Measurements from ENCODE around the gene OTUB2.

Gene OTUB2

DNA sequence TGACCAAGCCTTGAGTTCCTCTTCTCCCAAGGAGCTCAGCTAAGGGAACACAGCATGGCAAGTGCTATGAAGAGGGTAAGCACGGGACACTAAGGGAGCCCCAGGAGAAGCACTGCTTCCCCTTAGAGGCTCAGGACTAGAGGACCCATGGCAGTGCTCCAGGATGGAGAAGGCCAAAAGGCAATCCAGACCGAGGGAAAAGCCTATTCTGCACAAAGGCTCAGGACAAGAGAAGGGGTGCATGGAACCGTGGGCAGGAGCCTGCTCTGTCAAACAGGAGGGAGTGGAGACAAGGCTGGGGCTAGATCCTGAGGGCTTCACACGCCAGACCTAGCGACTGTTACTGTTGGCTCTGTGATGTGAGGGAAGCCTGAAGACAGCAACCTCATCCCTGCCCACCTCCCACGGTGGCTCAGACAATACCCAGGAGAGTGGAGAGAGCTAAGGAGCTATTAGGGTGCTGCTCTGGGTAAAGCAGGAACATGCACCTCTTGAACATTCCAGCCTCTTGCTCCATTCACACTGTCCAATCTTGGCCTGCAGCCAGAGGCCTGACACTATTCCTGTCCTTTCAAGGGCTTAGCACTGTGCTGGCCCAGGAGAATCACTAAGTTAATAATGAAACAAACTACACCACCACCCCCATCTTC lies 24.2 kb downstream of the OTUB2 start:
- Histone ChIP-seq H3K4me1 (ENCODE audit: low read length) (no peaks in the 10 kb centered on the region), H3K27me3 (ENCODE audit: low read depth, low read length) (no peaks in the 10 kb centered on the region), H3K4me3 (ENCODE audit: low read length) (no peak overlapping the region), H2AFZ (ENCODE audit: low read depth, low read length) (no peak overlapping the region), H4K20me1 (ENCODE audit: insufficient read depth, low read length) (0 out of 2 replicates have a peak, but pooled peaks cover 5% of the 10 kb centered on the region), H3K9ac (ENCODE audit: low read length) (no peak overlapping the region), H3K4me2 (ENCODE audit: low read length) (no peak overlapping the region), H3K36me3 (replicated peaks; ENCODE audit: low read depth, low read length) (peaks cover 85% of the 10 kb centered on the region), H3K79me2 (ENCODE audit: low read length) (no peaks in the 10 kb centered on the region), H3K27ac (ENCODE audit: low read length) (no peak overlapping the region), H3K9me3 (ENCODE audit: insufficient read depth, low read length) (no peaks in the 10 kb centered on the region)
- no peak for TF ChIP-seq EZH2phosphoT487 (IDR thresholded peaks at IDR 0.05; ENCODE audit: low read depth)
- TF ChIP-seq, protein P1, sequence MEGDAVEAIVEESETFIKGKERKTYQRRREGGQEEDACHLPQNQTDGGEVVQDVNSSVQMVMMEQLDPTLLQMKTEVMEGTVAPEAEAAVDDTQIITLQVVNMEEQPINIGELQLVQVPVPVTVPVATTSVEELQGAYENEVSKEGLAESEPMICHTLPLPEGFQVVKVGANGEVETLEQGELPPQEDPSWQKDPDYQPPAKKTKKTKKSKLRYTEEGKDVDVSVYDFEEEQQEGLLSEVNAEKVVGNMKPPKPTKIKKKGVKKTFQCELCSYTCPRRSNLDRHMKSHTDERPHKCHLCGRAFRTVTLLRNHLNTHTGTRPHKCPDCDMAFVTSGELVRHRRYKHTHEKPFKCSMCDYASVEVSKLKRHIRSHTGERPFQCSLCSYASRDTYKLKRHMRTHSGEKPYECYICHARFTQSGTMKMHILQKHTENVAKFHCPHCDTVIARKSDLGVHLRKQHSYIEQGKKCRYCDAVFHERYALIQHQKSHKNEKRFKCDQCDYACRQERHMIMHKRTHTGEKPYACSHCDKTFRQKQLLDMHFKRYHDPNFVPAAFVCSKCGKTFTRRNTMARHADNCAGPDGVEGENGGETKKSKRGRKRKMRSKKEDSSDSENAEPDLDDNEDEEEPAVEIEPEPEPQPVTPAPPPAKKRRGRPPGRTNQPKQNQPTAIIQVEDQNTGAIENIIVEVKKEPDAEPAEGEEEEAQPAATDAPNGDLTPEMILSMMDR (IDR thresholded peaks at IDR 0.05; ENCODE audit: low read depth, low read length): no peak

DNA sequence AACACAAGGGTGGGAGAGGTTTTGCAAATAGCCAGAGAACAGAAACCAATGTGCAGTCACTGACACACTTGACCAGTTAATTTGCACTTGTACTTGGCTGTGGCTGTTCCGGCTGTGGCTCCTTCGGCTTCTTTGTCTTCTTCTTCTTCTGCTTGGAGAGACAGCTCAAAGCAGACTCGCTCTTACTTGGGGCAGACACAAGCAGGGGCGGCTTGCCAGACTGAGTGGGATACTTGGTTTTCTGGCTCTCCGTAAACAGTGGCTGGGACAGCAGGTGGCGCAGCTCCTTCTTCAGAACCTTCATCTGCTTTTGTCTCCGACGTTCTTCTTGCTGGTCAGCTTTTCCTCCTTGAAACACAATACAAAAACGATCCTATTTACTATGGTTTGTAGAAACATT lies 25.0 kb downstream of the OTUB2 start:
- no peaks in the 10 kb centered on the region for H3K79me2 ChIP-seq (ENCODE audit: low read length)
- no peak overlapping the region for H3K4me2 ChIP-seq (ENCODE audit: low read length)
- no peak overlapping the region for H3K27ac ChIP-seq (ENCODE audit: low read length)
- no peak overlapping the region for H2AFZ ChIP-seq (ENCODE audit: low read depth, low read length)
- no peaks in the 10 kb centered on the region for H3K4me1 ChIP-seq (ENCODE audit: low read length)
- H3K27me3 ChIP-seq (ENCODE audit: low read depth, low read length): no peaks in the 10 kb centered on the region
- TF ChIP-seq EZH2phosphoT487 (IDR thresholded peaks at IDR 0.05; ENCODE audit: low read depth): no peak
- TF ChIP-seq, protein P1 (IDR thresholded peaks at IDR 0.05; ENCODE audit: low read depth, low read length): peak; percentile 23; the same call in 1 of the 2 replicates
- no peaks in the 10 kb centered on the region for H3K9me3 ChIP-seq (ENCODE audit: insufficient read depth, low read length)
- peaks cover 86% of the 10 kb centered on the region for H3K36me3 ChIP-seq (replicated peaks; ENCODE audit: low read depth, low read length)
- H3K4me3 ChIP-seq (ENCODE audit: low read length): no peak overlapping the region
- no peak overlapping the region for H3K9ac ChIP-seq (ENCODE audit: low read length)
- 0 out of 2 replicates have a peak, but pooled peaks cover 9% of the 10 kb centered on the region for H4K20me1 ChIP-seq (ENCODE audit: insufficient read depth, low read length)

DNA sequence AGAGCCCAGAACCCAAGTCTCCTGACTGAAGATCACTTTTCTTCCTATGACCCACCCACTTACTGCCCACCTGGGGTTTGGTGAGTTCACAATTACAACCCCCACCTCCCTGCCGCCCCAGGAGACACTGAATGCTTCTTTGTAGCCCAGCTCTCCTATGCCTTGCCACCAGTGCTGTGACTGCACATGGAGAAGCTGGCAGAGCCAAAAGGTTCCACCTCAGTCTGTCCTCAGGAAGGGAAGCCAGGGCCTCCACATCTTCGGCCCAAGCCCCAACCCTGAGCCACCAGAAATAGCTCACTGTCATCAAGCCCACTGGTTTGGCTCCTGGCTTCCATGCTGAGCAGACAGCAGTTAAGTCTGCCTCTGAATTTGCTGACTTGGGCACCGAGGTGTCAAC lies 25.6 kb downstream of the OTUB2 start:
- no peak overlapping the region for H2AFZ ChIP-seq (ENCODE audit: low read depth, low read length)
- no peak overlapping the region for H3K9ac ChIP-seq (ENCODE audit: low read length)
- no peak overlapping the region for H3K4me2 ChIP-seq (ENCODE audit: low read length)
- H3K27ac ChIP-seq (ENCODE audit: low read length): no peak overlapping the region
- no peaks in the 10 kb centered on the region for H3K4me1 ChIP-seq (ENCODE audit: low read length)
- H4K20me1 ChIP-seq (ENCODE audit: insufficient read depth, low read length): 0 out of 2 replicates have a peak, but pooled peaks cover 10% of the 10 kb centered on the region
- no peaks in the 10 kb centered on the region for H3K9me3 ChIP-seq (ENCODE audit: insufficient read depth, low read length)
- no peaks in the 10 kb centered on the region for H3K79me2 ChIP-seq (ENCODE audit: low read length)
- H3K4me3 ChIP-seq (ENCODE audit: low read length): no peak overlapping the region
- H3K27me3 ChIP-seq (ENCODE audit: low read depth, low read length): no peaks in the 10 kb centered on the region
- TF ChIP-seq, protein P1 (IDR thresholded peaks at IDR 0.05; ENCODE audit: low read depth, low read length): no peak
- TF ChIP-seq EZH2phosphoT487 (IDR thresholded peaks at IDR 0.05; ENCODE audit: low read depth): no peak
- peaks cover 89% of the 10 kb centered on the region for H3K36me3 ChIP-seq (replicated peaks; ENCODE audit: low read depth, low read length)

DNA sequence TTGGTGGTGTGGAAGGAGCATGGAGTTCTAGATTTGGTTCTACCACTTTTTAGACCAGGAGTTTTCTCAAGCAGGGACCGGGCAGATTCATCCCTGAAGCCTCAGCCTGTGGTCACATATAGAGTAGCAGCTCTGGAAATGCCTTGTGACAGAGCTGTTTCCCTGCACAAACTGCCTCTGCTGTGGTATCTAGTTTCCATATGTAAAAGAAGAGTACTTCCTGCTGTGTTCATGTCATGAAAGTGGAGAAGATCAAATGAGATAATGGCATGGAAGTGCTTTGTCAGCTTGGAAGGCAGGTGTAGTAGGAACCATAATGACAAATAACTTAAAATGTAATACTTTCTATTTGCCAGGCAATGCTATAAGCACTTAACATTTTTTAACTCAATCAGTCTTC lies 26.1 kb downstream of the OTUB2 start:
- peaks cover 85% of the 10 kb centered on the region for H3K36me3 ChIP-seq (replicated peaks; ENCODE audit: low read depth, low read length)

More for the DNA sequence above, 26.1 kb downstream of the OTUB2 start:
- Histone ChIP-seq H3K79me2 (ENCODE audit: low read length) (no peaks in the 10 kb centered on the region), H3K9ac (ENCODE audit: low read length) (no peak overlapping the region), H3K4me2 (ENCODE audit: low read length) (no peak overlapping the region), H3K4me1 (ENCODE audit: low read length) (no peaks in the 10 kb centered on the region), H3K4me3 (ENCODE audit: low read length) (no peak overlapping the region), H2AFZ (ENCODE audit: low read depth, low read length) (no peak overlapping the region), H3K9me3 (ENCODE audit: insufficient read depth, low read length) (no peaks in the 10 kb centered on the region), H3K27ac (ENCODE audit: low read length) (no peak overlapping the region), H4K20me1 (ENCODE audit: insufficient read depth, low read length) (0 out of 2 replicates have a peak, but pooled peaks cover 10% of the 10 kb centered on the region), H3K27me3 (ENCODE audit: low read depth, low read length) (no peaks in the 10 kb centered on the region)
- TF ChIP-seq EZH2phosphoT487 (IDR thresholded peaks at IDR 0.05; ENCODE audit: low read depth): no peak
- TF ChIP-seq, protein P1 (IDR thresholded peaks at IDR 0.05; ENCODE audit: low read depth, low read length): no peak
